WTC11 (cell line): ENCODE results near the gene MDN1.

Source experiments
- CREM ChIP-seq: sonication (generic); formaldehyde crosslinking; IDR thresholded peaks from 2 replicates; pipeline ENCODE4 v1.8.1; 2022; ENCODE audit warnings: mild to moderate bottlenecking, missing genetic modification reagents, moderate library complexity
- TF ChIP-seq, protein P1 (sequence below): sonication (generic); formaldehyde crosslinking; conservative IDR thresholded peaks from 2 replicates; pipeline ENCODE4 v1.8.1; 2022; ENCODE audit warnings: mild to moderate bottlenecking, missing genetic modification reagents
- TF ChIP-seq, protein P2 (sequence below): fragments of 200-600 bp; IDR thresholded peaks from 2 replicates; pipeline ENCODE4 v1.8.0; 2022; ENCODE audit warnings: antibody characterized with exemption

DNA sequence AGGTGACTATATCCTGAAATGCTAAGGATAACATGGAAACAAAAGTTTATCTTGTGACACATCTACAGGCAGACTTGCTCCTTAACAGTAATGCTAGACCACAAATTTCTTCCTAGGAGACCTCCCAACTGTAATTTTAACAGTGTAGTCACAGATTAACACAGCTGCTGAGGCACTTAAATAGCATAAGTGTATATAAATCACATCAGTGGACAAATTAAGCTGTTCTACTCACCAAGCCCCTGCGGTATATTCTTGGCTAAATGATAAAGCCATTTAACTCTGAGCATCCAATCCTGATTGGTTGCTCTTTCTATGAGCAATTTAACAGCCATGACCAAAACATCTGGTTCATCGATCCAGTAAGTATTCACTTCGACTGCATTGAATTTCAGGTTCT lies 107.8 kb downstream of the MDN1 start:
- TF ChIP-seq, protein P1, sequence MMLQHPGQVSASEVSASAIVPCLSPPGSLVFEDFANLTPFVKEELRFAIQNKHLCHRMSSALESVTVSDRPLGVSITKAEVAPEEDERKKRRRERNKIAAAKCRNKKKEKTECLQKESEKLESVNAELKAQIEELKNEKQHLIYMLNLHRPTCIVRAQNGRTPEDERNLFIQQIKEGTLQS (CRISPR knock-in tag), result no peak
- TF ChIP-seq, protein P2, sequence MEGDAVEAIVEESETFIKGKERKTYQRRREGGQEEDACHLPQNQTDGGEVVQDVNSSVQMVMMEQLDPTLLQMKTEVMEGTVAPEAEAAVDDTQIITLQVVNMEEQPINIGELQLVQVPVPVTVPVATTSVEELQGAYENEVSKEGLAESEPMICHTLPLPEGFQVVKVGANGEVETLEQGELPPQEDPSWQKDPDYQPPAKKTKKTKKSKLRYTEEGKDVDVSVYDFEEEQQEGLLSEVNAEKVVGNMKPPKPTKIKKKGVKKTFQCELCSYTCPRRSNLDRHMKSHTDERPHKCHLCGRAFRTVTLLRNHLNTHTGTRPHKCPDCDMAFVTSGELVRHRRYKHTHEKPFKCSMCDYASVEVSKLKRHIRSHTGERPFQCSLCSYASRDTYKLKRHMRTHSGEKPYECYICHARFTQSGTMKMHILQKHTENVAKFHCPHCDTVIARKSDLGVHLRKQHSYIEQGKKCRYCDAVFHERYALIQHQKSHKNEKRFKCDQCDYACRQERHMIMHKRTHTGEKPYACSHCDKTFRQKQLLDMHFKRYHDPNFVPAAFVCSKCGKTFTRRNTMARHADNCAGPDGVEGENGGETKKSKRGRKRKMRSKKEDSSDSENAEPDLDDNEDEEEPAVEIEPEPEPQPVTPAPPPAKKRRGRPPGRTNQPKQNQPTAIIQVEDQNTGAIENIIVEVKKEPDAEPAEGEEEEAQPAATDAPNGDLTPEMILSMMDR, result no peak
- no peak for TF ChIP-seq CREM
